ENCODE results near the gene ACTN1. TPM values are rescaled to one million over a fixed set of nuclear protein-coding genes. Genes with fewer than 3 reads are reported as not detected.
A peak's percentile ranks its signal among the peaks of the same experiment; 100 is the strongest.

ACTN1 gene
- total RNA-seq, 1 donor from 2014 or later, result 44.9 TPM

GRCh38 chr14:68987653-68988036 lies 8.5 kb upstream of the ACTN1 start:
- Histone ChIP-seq H3K9me3 (ENCODE audit: control insufficient read depth in 3 of 3, low read length in 3 of 3) (no peaks in the 10 kb centered on the region), H3K9ac (ENCODE audit: low read depth in 1 of 3, low read length in 3 of 3) (no peak overlapping the region), H3K36me3 (ENCODE audit: control insufficient read depth in 3 of 3, insufficient read depth in 3 of 3, low read length in 3 of 3) (no peaks in the 10 kb centered on the region), H3K27ac (ENCODE audit: low read depth, low read length) (no peak overlapping the region), H3K27me3 (ENCODE audit: control insufficient read depth in 3 of 3, insufficient read depth in 3 of 3, low read length in 3 of 3) (no peaks in the 10 kb centered on the region), H3K4me1 (ENCODE audit: control insufficient read depth in 3 of 3, insufficient read depth in 3 of 3, low read length in 3 of 3) (no peaks in the 10 kb centered on the region), H3K4me3 (ENCODE audit: low read length in 3 of 3) (no peak overlapping the region)

GRCh38 chr14:68986926-68987652 lies 8.0 kb upstream of the ACTN1 start:
- Histone ChIP-seq H3K27me3 (ENCODE audit: control insufficient read depth in 3 of 3, insufficient read depth in 3 of 3, low read length in 3 of 3) (no peaks in the 10 kb centered on the region), H3K4me3 (ENCODE audit: low read length in 3 of 3) (no peak overlapping the region), H3K9ac (ENCODE audit: low read depth in 1 of 3, low read length in 3 of 3) (no peak overlapping the region), H3K36me3 (ENCODE audit: control insufficient read depth in 3 of 3, insufficient read depth in 3 of 3, low read length in 3 of 3) (no peaks in the 10 kb centered on the region), H3K27ac (ENCODE audit: low read depth, low read length) (no peak overlapping the region), H3K4me1 (ENCODE audit: control insufficient read depth in 3 of 3, insufficient read depth in 3 of 3, low read length in 3 of 3) (no peaks in the 10 kb centered on the region), H3K9me3 (ENCODE audit: control insufficient read depth in 3 of 3, low read length in 3 of 3) (no peaks in the 10 kb centered on the region)

- Histone ChIP-seq H3K9me3 (ENCODE audit: control insufficient read depth in 3 of 3, low read length in 3 of 3) (no peaks in the 10 kb centered on the region), H3K27ac (ENCODE audit: low read depth, low read length) (no peak overlapping the region), H3K9ac (ENCODE audit: low read depth in 1 of 3, low read length in 3 of 3) (no peak overlapping the region), H3K4me3 (ENCODE audit: low read length in 3 of 3) (no peak overlapping the region), H3K36me3 (ENCODE audit: control insufficient read depth in 3 of 3, insufficient read depth in 3 of 3, low read length in 3 of 3) (no peaks in the 10 kb centered on the region), H3K4me1 (ENCODE audit: control insufficient read depth in 3 of 3, insufficient read depth in 3 of 3, low read length in 3 of 3) (no peaks in the 10 kb centered on the region), H3K27me3 (ENCODE audit: control insufficient read depth in 3 of 3, insufficient read depth in 3 of 3, low read length in 3 of 3) (no peaks in the 10 kb centered on the region)
These were observed 7.1 kb upstream of the ACTN1 start for GRCh38 chr14:68986225-68986624.

GRCh38 chr14:68984686-68985085 lies 5.6 kb upstream of the ACTN1 start:
- H3K4me3 ChIP-seq (ENCODE audit: low read length in 3 of 3), result no peak overlapping the region
- no peaks in the 10 kb centered on the region for H3K36me3 ChIP-seq (ENCODE audit: control insufficient read depth in 3 of 3, insufficient read depth in 3 of 3, low read length in 3 of 3)
- H3K27ac ChIP-seq (ENCODE audit: low read depth, low read length), result no peak overlapping the region

GRCh38 chr14:68983191-68983590 lies 4.1 kb upstream of the ACTN1 start:
- Histone ChIP-seq H3K4me1 (ENCODE audit: control insufficient read depth in 3 of 3, insufficient read depth in 3 of 3, low read length in 3 of 3) (peaks cover 0 to 6% (median 0%) of the 10 kb centered on the region in 3 donors), H3K9ac (ENCODE audit: low read depth in 1 of 3, low read length in 3 of 3) (no peak overlapping the region), H3K4me3 (ENCODE audit: low read length in 3 of 3) (no peak overlapping the region), H3K27ac (ENCODE audit: low read depth, low read length) (no peak overlapping the region), H3K27me3 (ENCODE audit: control insufficient read depth in 3 of 3, insufficient read depth in 3 of 3, low read length in 3 of 3) (no peaks in the 10 kb centered on the region), H3K36me3 (ENCODE audit: control insufficient read depth in 3 of 3, insufficient read depth in 3 of 3, low read length in 3 of 3) (no peaks in the 10 kb centered on the region), H3K9me3 (ENCODE audit: control insufficient read depth in 3 of 3, low read length in 3 of 3) (no peaks in the 10 kb centered on the region)

More at GRCh38 chr14:68984686-68985085, 5.6 kb upstream of the ACTN1 start:
- Histone ChIP-seq H3K27me3 (ENCODE audit: control insufficient read depth in 3 of 3, insufficient read depth in 3 of 3, low read length in 3 of 3) (no peaks in the 10 kb centered on the region), H3K9me3 (ENCODE audit: control insufficient read depth in 3 of 3, low read length in 3 of 3) (no peaks in the 10 kb centered on the region), H3K4me1 (ENCODE audit: control insufficient read depth in 3 of 3, insufficient read depth in 3 of 3, low read length in 3 of 3) (peaks cover 0 to 6% (median 0%) of the 10 kb centered on the region in 3 donors), H3K9ac (ENCODE audit: low read depth in 1 of 3, low read length in 3 of 3) (no peak overlapping the region)

- Histone ChIP-seq H3K4me3 (ENCODE audit: low read length in 3 of 3) (no peak overlapping the region), H3K4me1 (ENCODE audit: control insufficient read depth in 3 of 3, insufficient read depth in 3 of 3, low read length in 3 of 3) (peaks cover 2 to 6% (median 5%) of the 10 kb centered on the region in 3 donors), H3K36me3 (ENCODE audit: control insufficient read depth in 3 of 3, insufficient read depth in 3 of 3, low read length in 3 of 3) (no peaks in the 10 kb centered on the region), H3K9me3 (ENCODE audit: control insufficient read depth in 3 of 3, low read length in 3 of 3) (no peaks in the 10 kb centered on the region), H3K27ac (ENCODE audit: low read depth, low read length) (no peak overlapping the region), H3K27me3 (ENCODE audit: control insufficient read depth in 3 of 3, insufficient read depth in 3 of 3, low read length in 3 of 3) (no peaks in the 10 kb centered on the region), H3K9ac (ENCODE audit: low read depth in 1 of 3, low read length in 3 of 3) (no peak overlapping the region)
These were observed 3.5 kb upstream of the ACTN1 start for GRCh38 chr14:68982581-68982980.

GRCh38 chr14:68981539-68981976 lies 2.5 kb upstream of the ACTN1 start:
- Histone ChIP-seq H3K4me1 (ENCODE audit: control insufficient read depth in 3 of 3, insufficient read depth in 3 of 3, low read length in 3 of 3) (peaks cover 8 to 14% (median 11%) of the 10 kb centered on the region in 3 donors), H3K27ac (ENCODE audit: low read depth, low read length) (no peak overlapping the region), H3K36me3 (ENCODE audit: control insufficient read depth in 3 of 3, insufficient read depth in 3 of 3, low read length in 3 of 3) (no peaks in the 10 kb centered on the region), H3K27me3 (ENCODE audit: control insufficient read depth in 3 of 3, insufficient read depth in 3 of 3, low read length in 3 of 3) (no peaks in the 10 kb centered on the region), H3K9ac (ENCODE audit: low read depth in 1 of 3, low read length in 3 of 3) (no peak overlapping the region), H3K9me3 (ENCODE audit: control insufficient read depth in 3 of 3, low read length in 3 of 3) (no peaks in the 10 kb centered on the region), H3K4me3 (ENCODE audit: low read length in 3 of 3) (no peak overlapping the region)

- Histone ChIP-seq H3K9ac (ENCODE audit: low read depth in 1 of 3, low read length in 3 of 3) (no peak overlapping the region), H3K9me3 (ENCODE audit: control insufficient read depth in 3 of 3, low read length in 3 of 3) (no peaks in the 10 kb centered on the region), H3K27ac (ENCODE audit: low read depth, low read length) (no peak overlapping the region), H3K4me3 (ENCODE audit: low read length in 3 of 3) (no peak overlapping the region), H3K36me3 (ENCODE audit: control insufficient read depth in 3 of 3, insufficient read depth in 3 of 3, low read length in 3 of 3) (no peaks in the 10 kb centered on the region), H3K27me3 (ENCODE audit: control insufficient read depth in 3 of 3, insufficient read depth in 3 of 3, low read length in 3 of 3) (no peaks in the 10 kb centered on the region), H3K4me1 (ENCODE audit: control insufficient read depth in 3 of 3, insufficient read depth in 3 of 3, low read length in 3 of 3) (peaks cover 11 to 18% (median 15%) of the 10 kb centered on the region in 3 donors)
These were observed 2.0 kb upstream of the ACTN1 start for GRCh38 chr14:68981139-68981538.

- peak overlapping the region; percentile 78 to 85 (median 78) for H3K4me3 ChIP-seq (ENCODE audit: low read length in 3 of 3)
- no peaks in the 10 kb centered on the region for H3K27me3 ChIP-seq (ENCODE audit: control insufficient read depth in 3 of 3, insufficient read depth in 3 of 3, low read length in 3 of 3)
- no peaks in the 10 kb centered on the region for H3K36me3 ChIP-seq (ENCODE audit: control insufficient read depth in 3 of 3, insufficient read depth in 3 of 3, low read length in 3 of 3)
- H3K4me1 ChIP-seq (ENCODE audit: control insufficient read depth in 3 of 3, insufficient read depth in 3 of 3, low read length in 3 of 3), result peaks cover 17 to 27% (median 22%) of the 10 kb centered on the region in 3 donors
- no peaks in the 10 kb centered on the region for H3K9me3 ChIP-seq (ENCODE audit: control insufficient read depth in 3 of 3, low read length in 3 of 3)
- peak overlapping the region; percentile 68 to 83 (median 78) for H3K9ac ChIP-seq (ENCODE audit: low read depth in 1 of 3, low read length in 3 of 3)
- peak overlapping the region; percentile 91 for H3K27ac ChIP-seq (ENCODE audit: low read depth, low read length)
These were observed 785 bp upstream of the ACTN1 start for GRCh38 chr14:68979722-68980451.

All from skeletal muscle tissue (tissue), 4 donors.